Measurements from ENCODE around the gene NCOR2.

NCOR2 gene

GRCh38 chr12:124609041-124609989 lies 41.9 kb upstream of the NCOR2 start:
- Histone ChIP-seq H3K27ac (ENCODE audit: low read length) (no peak overlapping the region), H3K36me3 (ENCODE audit: control insufficient read depth, insufficient read depth, low read length) (no peaks in the 10 kb centered on the region), H3K9me3 (ENCODE audit: control insufficient read depth, insufficient read depth, low read length) (no peaks in the 10 kb centered on the region), H3K27me3 (ENCODE audit: control insufficient read depth, insufficient read depth, low read length) (no peaks in the 10 kb centered on the region), H3K4me1 (ENCODE audit: control insufficient read depth, insufficient read depth, low read length) (peaks cover 3% of the 10 kb centered on the region; the same call in 1 of the 2 replicates), H3K4me3 (ENCODE audit: low read length) (no peak overlapping the region)
- WGBS (ENCODE audit: insufficient coverage, insufficient read length) = no CpG with 5 or more reads among the region's 32 CpGs
- no peak for DNase-seq (ENCODE audit: low read depth, low spot score)

- H3K36me3 ChIP-seq (ENCODE audit: control insufficient read depth, insufficient read depth, low read length) = no peaks in the 10 kb centered on the region
- H3K4me1 ChIP-seq (ENCODE audit: control insufficient read depth, insufficient read depth, low read length) = peaks cover 3% of the 10 kb centered on the region; the same call in 1 of the 2 replicates
- no peaks in the 10 kb centered on the region for H3K27me3 ChIP-seq (ENCODE audit: control insufficient read depth, insufficient read depth, low read length)
- no peak for DNase-seq (ENCODE audit: low read depth, low spot score)
- WGBS (ENCODE audit: insufficient coverage, insufficient read length) = no CpG with 5 or more reads among the region's 10 CpGs
- no peak overlapping the region for H3K4me3 ChIP-seq (ENCODE audit: low read length)
- H3K27ac ChIP-seq (ENCODE audit: low read length) = no peak overlapping the region
- H3K9me3 ChIP-seq (ENCODE audit: control insufficient read depth, insufficient read depth, low read length) = no peaks in the 10 kb centered on the region
Observed at GRCh38 chr12:124608450-124608870, 41.0 kb upstream of the NCOR2 start.

- Histone ChIP-seq H3K4me1 (ENCODE audit: control insufficient read depth, insufficient read depth, low read length) (peaks cover 3% of the 10 kb centered on the region; the same call in 1 of the 2 replicates), H3K36me3 (ENCODE audit: control insufficient read depth, insufficient read depth, low read length) (no peaks in the 10 kb centered on the region), H3K27me3 (ENCODE audit: control insufficient read depth, insufficient read depth, low read length) (no peaks in the 10 kb centered on the region), H3K9me3 (ENCODE audit: control insufficient read depth, insufficient read depth, low read length) (no peaks in the 10 kb centered on the region), H3K4me3 (ENCODE audit: low read length) (no peak overlapping the region), H3K27ac (ENCODE audit: low read length) (no peak overlapping the region)
- DNase-seq (ENCODE audit: low read depth, low spot score) = no peak
- whole genome bisulfite sequencing (ENCODE audit: insufficient coverage, insufficient read length) = no CpG with 5 or more reads among the region's 23 CpGs
Observed at GRCh38 chr12:124607681-124608425, 40.4 kb upstream of the NCOR2 start.

DNA sequence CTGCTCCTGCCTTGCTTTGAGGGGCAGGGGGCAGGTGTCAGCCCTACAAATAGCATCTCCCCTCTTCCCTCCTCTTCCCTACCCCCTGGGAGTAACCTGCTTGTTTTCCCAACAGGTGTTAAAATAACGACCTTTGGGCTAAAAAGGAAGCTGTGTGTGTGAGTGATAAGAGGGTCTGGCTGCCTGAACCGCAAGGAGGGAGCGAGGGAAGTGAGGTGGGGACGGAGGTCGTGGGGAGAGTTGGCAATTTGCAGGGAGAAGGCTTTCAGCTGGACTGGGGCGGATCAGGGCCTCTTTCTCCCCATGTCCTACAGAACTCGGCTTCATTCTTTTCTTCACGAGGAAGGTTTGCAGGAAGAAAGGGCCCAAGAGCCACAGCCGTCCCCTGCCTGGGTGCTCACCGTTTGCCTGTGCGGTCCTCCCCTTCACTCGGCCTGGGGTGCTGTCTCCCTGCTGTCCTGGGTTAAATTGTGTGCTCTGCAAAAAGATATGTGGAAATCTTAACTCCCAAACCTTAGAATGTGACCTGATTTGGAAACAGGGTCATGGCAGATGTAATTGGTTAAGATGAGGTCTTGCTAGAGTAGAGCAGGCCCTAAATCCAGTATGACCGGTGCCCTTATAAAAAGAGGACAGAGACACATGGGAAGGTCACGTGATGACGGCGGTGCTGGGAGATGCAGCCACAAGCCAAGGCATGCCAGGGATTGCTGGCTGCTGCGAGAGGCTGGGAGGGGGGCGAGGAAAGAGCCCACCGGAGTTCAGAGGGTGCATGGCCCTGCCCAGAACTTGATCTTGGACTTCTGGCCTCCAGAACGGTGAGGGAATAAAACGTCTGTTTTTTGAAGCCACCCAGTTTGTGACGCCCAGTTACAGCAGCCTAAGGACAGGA lies 38.7 kb upstream of the NCOR2 start:
- no peak overlapping the region for H3K27ac ChIP-seq (ENCODE audit: low read length)
- no peaks in the 10 kb centered on the region for H3K27me3 ChIP-seq (ENCODE audit: control insufficient read depth, insufficient read depth, low read length)
- H3K9me3 ChIP-seq (ENCODE audit: control insufficient read depth, insufficient read depth, low read length) = no peaks in the 10 kb centered on the region
- H3K4me1 ChIP-seq (ENCODE audit: control insufficient read depth, insufficient read depth, low read length) = peaks cover 3% of the 10 kb centered on the region; the same call in 1 of the 2 replicates
- DNase-seq (ENCODE audit: low read depth, low spot score) = no peak
- no peak overlapping the region for H3K4me3 ChIP-seq (ENCODE audit: low read length)
- WGBS (ENCODE audit: insufficient coverage, insufficient read length) = no CpG with 5 or more reads among the region's 22 CpGs
- no peaks in the 10 kb centered on the region for H3K36me3 ChIP-seq (ENCODE audit: control insufficient read depth, insufficient read depth, low read length)

DNA sequence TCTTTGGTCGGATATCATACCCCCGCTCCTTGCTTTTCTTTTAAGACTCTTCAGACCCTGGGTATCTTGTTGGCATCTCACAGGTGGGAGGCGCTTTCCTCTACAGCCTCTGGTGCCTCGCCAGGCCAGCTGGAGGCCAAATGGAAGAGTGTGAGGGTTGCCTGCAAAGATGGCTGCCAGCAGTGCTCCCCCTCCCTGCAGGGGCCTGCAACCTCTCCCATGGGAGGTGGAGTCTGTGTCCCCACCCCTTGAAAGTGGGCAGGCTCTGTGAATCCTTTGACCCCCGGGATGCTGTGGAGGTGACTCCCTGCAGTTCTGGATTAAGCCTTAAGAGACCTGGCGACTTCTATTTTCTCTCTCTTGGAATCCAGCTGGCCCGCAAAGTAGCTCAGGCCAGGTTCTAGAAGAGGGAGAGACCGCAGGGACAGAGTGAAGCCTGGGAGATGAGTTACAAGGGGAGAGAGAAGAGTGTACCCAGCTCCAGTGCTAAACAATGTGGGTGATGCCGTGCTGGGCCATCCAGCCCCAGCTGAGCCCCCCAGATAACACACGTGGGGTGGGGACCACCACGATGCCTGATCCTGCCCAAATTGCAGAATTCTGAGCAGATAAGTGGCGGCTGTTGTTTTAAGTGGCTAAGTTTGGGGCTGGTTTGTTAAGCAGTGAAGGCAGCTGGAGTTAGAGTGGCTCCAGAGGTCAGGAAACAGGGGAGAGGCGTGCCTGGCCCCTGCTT lies 37.9 kb upstream of the NCOR2 start:
- no peaks in the 10 kb centered on the region for H3K27me3 ChIP-seq (ENCODE audit: control insufficient read depth, insufficient read depth, low read length)
- WGBS (ENCODE audit: insufficient coverage, insufficient read length) = no CpG with 5 or more reads among the region's 13 CpGs
- peaks cover 3% of the 10 kb centered on the region; the same call in 1 of the 2 replicates for H3K4me1 ChIP-seq (ENCODE audit: control insufficient read depth, insufficient read depth, low read length)
- no peaks in the 10 kb centered on the region for H3K9me3 ChIP-seq (ENCODE audit: control insufficient read depth, insufficient read depth, low read length)
- H3K36me3 ChIP-seq (ENCODE audit: control insufficient read depth, insufficient read depth, low read length) = no peaks in the 10 kb centered on the region
- no peak overlapping the region for H3K4me3 ChIP-seq (ENCODE audit: low read length)
- H3K27ac ChIP-seq (ENCODE audit: low read length) = no peak overlapping the region
- DNase-seq (ENCODE audit: low read depth, low spot score) = no peak

DNA sequence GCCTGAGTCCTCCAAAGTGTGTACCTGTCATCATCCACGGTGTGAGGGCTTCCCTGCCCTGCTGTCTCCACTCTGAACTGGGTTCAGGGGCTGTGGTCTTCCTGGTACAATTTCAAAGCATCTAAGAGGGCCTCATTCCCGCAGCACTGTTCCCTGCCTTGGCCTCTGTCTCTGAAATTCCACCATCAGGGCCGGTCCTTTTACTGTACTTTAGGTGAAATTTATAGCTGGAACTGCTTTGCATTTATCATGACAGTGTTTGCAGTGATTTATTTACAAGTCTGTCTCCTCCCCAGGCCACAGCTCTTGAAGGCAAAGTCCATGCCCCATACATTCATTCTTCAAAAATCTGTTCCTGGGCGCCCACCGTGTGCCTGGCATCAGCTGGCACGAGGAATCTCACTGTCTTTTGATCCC lies 36.9 kb upstream of the NCOR2 start:
- Histone ChIP-seq H3K27ac (ENCODE audit: low read length) (no peak overlapping the region), H3K4me1 (ENCODE audit: control insufficient read depth, insufficient read depth, low read length) (peaks cover under 1% of the 10 kb centered on the region; the same call in 1 of the 2 replicates), H3K4me3 (ENCODE audit: low read length) (no peak overlapping the region), H3K9me3 (ENCODE audit: control insufficient read depth, insufficient read depth, low read length) (no peaks in the 10 kb centered on the region), H3K36me3 (ENCODE audit: control insufficient read depth, insufficient read depth, low read length) (no peaks in the 10 kb centered on the region), H3K27me3 (ENCODE audit: control insufficient read depth, insufficient read depth, low read length) (no peaks in the 10 kb centered on the region)
- no CpG with 5 or more reads among the region's 6 CpGs for WGBS (ENCODE audit: insufficient coverage, insufficient read length)
- DNase-seq (ENCODE audit: low read depth, low spot score) = no peak

DNA sequence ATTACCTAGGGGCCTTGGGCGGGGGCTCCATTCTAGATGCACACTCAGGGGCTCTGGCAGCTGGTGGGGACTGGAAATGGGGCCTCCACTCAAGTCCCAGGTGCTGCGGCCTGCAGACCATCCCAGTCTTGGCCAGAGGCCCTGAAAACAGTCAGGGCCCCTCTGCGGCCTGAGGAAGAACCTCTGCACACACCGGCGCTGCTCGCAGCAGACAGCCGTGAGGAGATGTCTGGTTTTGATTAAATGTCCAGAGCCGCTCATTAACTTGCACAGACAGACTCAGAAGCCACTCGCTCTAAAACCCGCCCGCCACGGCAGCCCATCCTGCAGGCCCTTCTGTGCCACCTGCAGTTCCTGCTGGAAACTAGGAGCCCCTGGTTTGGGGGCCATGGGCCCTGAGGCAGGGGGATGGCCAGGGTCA lies 36.4 kb upstream of the NCOR2 start:
- DNase-seq (ENCODE audit: low read depth, low spot score) = no peak
- no CpG with 5 or more reads among the region's 12 CpGs for WGBS (ENCODE audit: insufficient coverage, insufficient read length)
- Histone ChIP-seq H3K36me3 (ENCODE audit: control insufficient read depth, insufficient read depth, low read length) (no peaks in the 10 kb centered on the region), H3K9me3 (ENCODE audit: control insufficient read depth, insufficient read depth, low read length) (no peaks in the 10 kb centered on the region), H3K4me3 (ENCODE audit: low read length) (no peak overlapping the region), H3K27me3 (ENCODE audit: control insufficient read depth, insufficient read depth, low read length) (no peaks in the 10 kb centered on the region), H3K4me1 (ENCODE audit: control insufficient read depth, insufficient read depth, low read length) (no peaks in the 10 kb centered on the region; the same call in 1 of the 2 replicates), H3K27ac (ENCODE audit: low read length) (no peak overlapping the region)

DNA sequence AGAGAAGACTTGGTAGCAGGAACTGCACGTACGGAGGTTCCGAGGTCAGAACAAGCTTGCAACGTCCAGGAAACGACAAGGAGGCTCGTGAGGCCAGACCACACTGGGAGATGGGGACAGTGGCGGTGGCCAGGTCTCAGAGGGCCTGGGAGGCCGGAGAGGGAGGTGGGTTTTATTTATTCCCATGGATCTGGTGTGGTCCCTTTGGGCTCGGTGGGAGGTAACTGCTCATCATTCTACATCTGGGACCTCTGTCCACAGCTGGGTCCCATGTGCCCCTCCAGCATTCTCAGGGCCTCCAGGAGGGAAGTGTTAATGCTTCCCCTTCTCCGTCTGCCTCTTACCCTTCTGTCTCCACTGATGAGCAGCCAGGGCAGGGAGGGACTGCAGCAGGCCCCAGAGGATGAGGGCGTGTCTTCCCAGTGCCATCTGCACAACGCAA lies 35.7 kb upstream of the NCOR2 start:
- no peaks in the 10 kb centered on the region for H3K36me3 ChIP-seq (ENCODE audit: control insufficient read depth, insufficient read depth, low read length)
- no peak overlapping the region for H3K27ac ChIP-seq (ENCODE audit: low read length)
- no peaks in the 10 kb centered on the region for H3K27me3 ChIP-seq (ENCODE audit: control insufficient read depth, insufficient read depth, low read length)
- no peaks in the 10 kb centered on the region for H3K4me1 ChIP-seq (ENCODE audit: control insufficient read depth, insufficient read depth, low read length)
- no peaks in the 10 kb centered on the region for H3K9me3 ChIP-seq (ENCODE audit: control insufficient read depth, insufficient read depth, low read length)
- WGBS (ENCODE audit: insufficient coverage, insufficient read length) = no CpG with 5 or more reads among the region's 12 CpGs
- no peak for DNase-seq (ENCODE audit: low read depth, low spot score)
- no peak overlapping the region for H3K4me3 ChIP-seq (ENCODE audit: low read length)

GRCh38 chr12:124601706-124602105 lies 34.3 kb upstream of the NCOR2 start:
- Histone ChIP-seq H3K27me3 (ENCODE audit: control insufficient read depth, insufficient read depth, low read length) (no peaks in the 10 kb centered on the region), H3K4me1 (ENCODE audit: control insufficient read depth, insufficient read depth, low read length) (no peaks in the 10 kb centered on the region), H3K9me3 (ENCODE audit: control insufficient read depth, insufficient read depth, low read length) (no peaks in the 10 kb centered on the region), H3K27ac (ENCODE audit: low read length) (no peak overlapping the region), H3K4me3 (ENCODE audit: low read length) (no peak overlapping the region), H3K36me3 (ENCODE audit: control insufficient read depth, insufficient read depth, low read length) (no peaks in the 10 kb centered on the region)
- no peak for DNase-seq (ENCODE audit: low read depth, low spot score)
- WGBS (ENCODE audit: insufficient coverage, insufficient read length) = no CpG with 5 or more reads among the region's 8 CpGs
